T-helper 9 cell (primary cell): ENCODE measurements around the gene FHIT.

Source experiments
- DNase-seq: peaks from one replicate; pipeline ENCODE4 v3.0.0-alpha.2; 2020

Gene FHIT

DNA sequence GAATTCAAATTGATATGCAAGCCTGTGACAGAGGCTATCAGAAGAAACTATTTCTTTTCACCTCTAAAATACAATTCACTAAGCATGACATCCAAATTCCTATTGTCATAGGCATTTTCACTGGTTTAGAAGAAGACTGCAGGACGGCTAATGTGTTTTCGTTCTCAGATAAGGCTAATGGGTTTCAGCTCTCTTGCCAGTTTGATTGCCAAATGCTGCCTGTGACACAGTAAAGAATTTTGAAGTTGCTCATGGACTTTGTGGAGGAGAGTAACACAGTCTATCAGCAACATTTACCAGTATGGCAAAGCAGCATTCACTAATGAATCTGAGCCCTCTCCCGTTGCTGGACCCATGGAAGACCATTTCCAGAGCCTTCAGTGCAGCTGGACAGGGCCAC, 948.1 kb downstream of the FHIT start:
- no peak for DNase-seq

DNA sequence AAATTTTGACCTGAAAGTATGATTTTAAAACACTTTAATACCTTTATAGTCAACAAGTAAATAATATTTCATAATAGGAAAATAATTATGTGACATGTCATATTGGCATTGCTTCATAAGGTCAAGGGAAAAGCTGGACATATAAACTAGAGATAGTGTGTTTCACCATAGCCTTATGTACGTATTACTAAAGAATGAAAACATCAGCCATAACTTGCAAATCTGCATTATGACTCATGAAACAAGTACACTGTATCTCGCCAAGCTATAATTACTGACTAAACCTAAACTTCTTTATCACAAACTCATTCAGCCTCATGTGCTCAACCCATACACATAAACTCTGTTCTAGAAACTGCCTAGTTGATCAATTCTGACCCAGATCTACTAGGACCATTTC, 950.1 kb downstream of the FHIT start:
- DNase-seq, result no peak

DNA sequence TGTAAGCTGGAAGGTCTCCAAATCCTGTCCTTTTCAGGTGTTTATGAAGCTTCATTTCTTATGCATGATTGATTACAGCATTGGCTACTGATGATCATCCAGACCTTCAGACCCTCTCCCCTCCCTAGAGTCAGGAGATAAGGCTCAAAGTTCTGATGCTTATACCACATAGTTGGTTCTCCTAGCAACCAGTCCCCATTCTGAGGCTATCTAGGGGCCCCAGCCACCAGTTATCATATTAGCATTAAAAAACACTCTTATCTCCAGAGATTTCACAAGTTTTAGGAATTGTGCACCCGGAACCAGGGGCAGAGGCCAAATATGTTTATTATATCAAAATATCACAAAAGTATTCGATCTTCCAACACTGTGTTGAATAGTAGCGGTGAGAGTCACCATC, 953.1 kb downstream of the FHIT start:
- DNase-seq, result no peak

DNA sequence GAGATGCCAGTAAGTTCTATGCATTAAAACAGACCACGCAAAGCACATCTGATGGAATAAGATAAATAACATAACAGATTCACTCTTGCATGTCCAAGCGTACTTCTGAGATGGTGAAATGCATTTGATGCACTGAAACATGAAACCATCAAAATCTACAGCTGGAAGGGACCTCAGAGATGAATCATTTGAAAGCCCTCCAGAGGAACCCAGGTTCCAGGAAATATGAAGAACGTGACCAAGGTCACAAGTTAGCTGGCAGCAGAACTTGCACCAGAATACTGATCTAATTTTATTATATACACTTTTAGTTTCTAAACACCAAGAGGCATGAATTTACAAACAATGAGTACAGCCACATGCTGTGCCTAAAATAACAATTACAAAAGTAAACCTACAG, 957.1 kb downstream of the FHIT start:
- no peak for DNase-seq

GRCh38 chr3:60291115-60291514, 960.1 kb downstream of the FHIT start:
- no peak for DNase-seq

DNA sequence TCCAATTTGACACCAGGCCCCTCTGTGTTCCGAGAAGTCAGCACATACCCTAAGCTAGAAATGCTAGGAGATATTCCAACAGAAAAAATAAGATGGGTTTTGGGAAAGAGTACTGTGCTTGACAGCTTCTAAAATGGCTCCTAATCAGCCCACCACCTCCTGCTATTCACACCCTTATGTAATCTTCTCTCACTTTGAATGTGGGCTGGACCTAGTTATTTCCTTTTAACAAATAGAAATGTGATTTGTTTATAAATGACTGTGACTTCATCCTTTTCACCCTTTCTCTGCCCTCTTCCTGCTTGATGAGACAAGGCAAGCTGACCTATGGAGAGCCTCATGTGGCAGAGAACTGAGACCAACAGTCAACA, 961.1 kb downstream of the FHIT start:
- no peak for DNase-seq

- no peak for DNase-seq
Measured at GRCh38 chr3:60289341-60290121, 961.7 kb downstream of the FHIT start.

DNA sequence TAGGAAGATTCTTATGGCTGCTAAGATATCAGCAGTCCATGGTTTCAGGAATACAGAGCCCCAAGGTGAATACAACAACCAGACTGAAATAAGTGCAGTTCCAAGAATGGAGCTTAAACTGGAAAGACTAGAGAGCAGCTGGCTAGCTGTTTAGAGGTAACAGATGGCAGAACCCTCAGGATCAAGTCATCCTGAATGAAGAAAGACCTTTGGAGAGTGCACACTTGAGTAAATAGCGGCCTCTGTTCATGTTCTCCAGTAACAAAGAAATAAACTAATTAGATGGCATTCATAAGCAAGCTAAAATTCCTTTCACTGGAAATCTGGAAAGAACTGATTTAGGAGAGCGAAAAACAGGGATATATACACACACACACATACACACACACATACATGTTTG, 968.4 kb downstream of the FHIT start:
- no peak for DNase-seq

GRCh38 chr3:60281970-60282369, 969.3 kb downstream of the FHIT start:
- DNase-seq, result no peak

DNA sequence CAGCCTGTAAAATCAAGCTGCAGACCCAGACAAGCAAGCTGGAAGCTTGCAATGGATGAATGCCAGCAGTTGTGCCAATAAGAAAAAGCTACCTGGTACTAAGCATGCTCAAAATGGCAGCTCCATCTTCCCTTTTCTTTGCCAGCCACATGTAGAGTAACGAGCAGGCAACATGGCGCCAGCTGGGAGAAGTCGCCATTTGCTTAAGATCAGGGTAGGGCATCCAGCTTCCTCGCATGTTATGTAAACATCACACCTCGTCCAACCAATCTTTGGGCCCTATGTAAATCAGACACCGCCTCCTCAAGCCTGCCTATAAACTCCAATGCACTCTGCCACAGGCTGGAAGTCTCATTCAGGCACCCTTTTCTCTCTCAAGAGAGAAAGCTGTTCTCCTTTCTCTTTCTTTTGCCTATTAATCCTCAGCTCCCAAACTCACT, 973.9 kb downstream of the FHIT start:
- DNase-seq, result no peak

- DNase-seq, result no peak
Measured at GRCh38 chr3:60276615-60277014, 974.6 kb downstream of the FHIT start.

DNA sequence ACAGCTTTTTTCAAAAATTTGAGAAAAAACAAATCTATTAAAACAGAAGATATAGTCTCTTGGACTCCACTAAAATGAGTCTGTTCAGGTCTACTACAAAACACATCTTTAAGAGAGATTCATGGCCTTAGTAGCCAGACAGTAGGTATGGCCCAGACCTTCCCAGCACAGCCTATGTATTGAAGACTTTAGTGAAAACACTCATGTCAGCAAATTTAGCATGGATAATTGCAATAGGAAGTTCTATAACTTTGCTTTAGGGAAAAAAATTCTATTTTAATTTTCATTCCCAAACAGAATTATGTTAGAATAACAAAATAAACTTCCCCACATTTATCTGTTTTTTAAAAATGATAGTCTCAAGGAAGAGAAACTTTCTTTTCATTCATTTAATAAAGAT, 976.6 kb downstream of the FHIT start:
- no peak for DNase-seq

DNA sequence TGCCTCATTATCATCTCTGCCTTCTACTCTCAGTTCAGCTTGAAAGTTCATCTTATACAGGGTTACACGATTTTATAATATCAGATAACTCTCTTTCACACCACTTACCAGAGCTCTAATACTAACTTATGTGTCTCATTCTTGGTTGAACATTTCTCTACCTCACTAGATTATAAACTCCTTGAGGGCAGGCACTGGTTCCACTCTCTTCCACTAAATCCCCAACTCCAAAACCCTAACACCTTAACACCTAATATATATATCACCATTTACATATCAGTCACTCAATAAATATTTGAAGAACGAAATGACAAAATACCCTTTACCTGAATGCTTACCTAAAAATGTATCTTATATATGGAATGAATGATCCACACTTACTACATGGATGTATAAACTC, 977.2 kb downstream of the FHIT start:
- DNase-seq, result no peak

DNA sequence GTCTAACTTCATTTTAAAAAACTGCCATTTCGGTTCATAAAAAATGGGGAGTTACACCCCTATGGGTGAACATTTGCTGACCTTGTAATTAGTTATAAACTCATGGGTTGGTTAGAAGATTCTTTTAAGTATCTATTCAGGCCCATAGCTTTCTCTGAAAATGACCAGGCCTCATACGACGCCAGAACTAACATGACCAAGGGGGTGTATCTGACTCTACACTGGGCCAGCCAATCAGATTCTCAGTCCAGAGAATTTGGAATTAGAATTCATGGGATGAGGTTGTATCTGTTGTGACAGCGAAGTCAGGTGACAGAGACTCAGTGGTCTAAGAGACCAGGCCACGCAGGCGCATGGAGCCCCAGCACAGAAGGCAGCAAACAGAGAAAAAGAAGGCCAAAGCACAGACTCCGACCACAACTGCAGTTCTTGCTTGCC, 981.4 kb downstream of the FHIT start:
- DNase-seq, result no peak

DNA sequence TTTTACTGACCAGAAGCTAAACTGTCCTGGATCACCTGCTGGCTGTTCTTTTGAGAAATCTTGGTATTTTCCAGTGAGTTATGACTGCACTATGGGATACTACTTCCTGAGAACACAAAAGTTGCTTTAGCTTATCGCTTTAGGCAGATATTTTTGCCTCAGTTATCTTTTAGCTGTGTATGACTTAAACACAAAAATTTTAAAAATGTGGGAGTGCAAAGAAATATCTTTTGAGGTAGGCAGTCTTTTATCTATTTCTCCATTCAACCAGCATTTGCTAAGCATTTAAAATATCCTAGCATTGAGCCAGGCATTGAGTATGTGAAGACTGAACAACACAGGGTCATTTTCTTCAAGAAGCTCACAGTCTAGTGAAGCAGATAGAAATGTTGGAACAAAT, 981.9 kb downstream of the FHIT start:
- no peak for DNase-seq

- DNase-seq, result no peak
Measured at GRCh38 chr3:60268123-60268522, 983.1 kb downstream of the FHIT start.

DNA sequence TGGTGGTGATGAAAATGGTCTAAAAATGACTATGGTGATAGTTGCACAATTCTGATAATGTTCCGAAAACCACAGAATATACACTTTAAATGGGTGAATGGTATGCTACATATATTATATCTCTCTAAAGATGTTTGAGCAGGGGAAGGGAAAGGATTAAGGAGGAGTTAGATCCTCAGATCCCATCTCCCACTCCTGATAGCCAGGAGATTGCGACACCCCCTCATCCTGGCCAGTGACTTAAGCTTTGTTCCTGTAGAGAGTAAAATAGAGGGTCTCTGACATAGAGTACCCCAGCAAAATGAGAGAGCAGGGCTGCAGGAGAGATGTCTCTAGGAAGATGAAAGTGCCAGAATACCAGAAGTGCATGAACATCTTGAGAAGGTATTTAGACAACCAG, 984.8 kb downstream of the FHIT start:
- DNase-seq, result no peak

DNA sequence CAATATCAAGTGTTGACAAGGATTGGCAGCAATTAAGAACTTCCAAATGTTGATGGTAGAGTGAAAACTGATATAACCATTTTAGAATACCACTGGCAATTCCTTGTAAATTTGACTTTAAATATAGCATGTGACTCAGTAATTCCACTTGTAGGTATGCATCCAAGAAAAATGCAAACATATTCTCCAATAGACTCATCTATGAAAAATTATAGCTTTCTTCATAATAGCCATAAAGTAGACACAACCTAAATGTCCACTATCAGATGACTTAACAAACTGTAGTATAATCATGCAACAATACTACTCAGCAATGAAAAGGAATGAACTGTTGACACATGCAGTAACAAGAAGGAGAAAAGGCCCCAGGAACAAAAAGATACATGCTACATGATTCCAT, 988.1 kb downstream of the FHIT start:
- no peak for DNase-seq

DNA sequence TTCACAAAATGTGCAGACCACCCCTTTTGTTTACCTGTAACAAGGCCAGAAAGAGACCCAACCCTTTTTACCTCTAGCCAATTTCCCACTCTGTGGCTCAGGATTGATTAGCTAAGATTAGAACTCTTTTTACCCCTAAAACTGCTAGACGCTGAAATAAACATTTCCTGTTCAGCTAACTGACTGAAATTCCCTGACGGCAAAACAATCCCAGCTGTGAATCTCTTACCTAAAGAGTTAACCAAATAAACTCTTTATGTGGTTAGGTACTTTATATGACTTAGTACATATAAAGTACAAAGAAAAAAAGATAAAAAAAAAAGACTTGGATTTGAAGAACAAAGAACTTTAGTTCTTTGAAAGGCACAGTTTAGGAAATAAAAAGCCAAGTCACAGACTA, 988.7 kb downstream of the FHIT start:
- DNase-seq, result no peak

GRCh38 chr3:60260546-60260945, 990.7 kb downstream of the FHIT start:
- DNase-seq, result no peak

GRCh38 chr3:60250810-60251209, 1000.4 kb downstream of the FHIT start:
- no peak for DNase-seq

GRCh38 chr3:60250206-60250605, 1001.0 kb downstream of the FHIT start:
- no peak for DNase-seq

GRCh38 chr3:60246361-60246760, 1004.9 kb downstream of the FHIT start:
- no peak for DNase-seq

- DNase-seq, result no peak
Measured at GRCh38 chr3:60243456-60243855, 1007.8 kb downstream of the FHIT start.

GRCh38 chr3:60240492-60240891, 1010.8 kb downstream of the FHIT start:
- DNase-seq, result no peak
